GM18870 (cell line): ENCODE measurements around the gene VARS1.
"Not testable (repeated sequence)": the region's sequence is repeated elsewhere in the genome, so short reads cannot be mapped to it uniquely, and the experiment has no call there.

ENCODE experiments used
- ATAC-seq: cut with Tn5 transposase; IDR thresholded peaks from one replicate; pipeline ENCODE4 v1.9.1; 2021; ENCODE audit warnings: moderate library complexity; ENCODE audit not compliant: unreplicated experiment

The VARS1 gene

GRCh38 chr6:31795616-31796298, at the start of gene VARS1:
VARS1 (minus strand) TSS chr6:31795752; CDS start chr6:31795217, 535 bp downstream.
- no peak for ATAC-seq

GRCh38 chr6:31844507-31844906, 49.0 kb upstream of the VARS1 start:
- ATAC-seq: no peak

GRCh38 chr6:31842053-31842452, 46.5 kb upstream of the VARS1 start:
- no peak for ATAC-seq

GRCh38 chr6:31839779-31840126, 44.2 kb upstream of the VARS1 start:
- ATAC-seq: not testable (repeated sequence)

- no peak for ATAC-seq
Measured at GRCh38 chr6:31838968-31839367, 43.4 kb upstream of the VARS1 start.

- ATAC-seq: not testable (repeated sequence)
Measured at GRCh38 chr6:31838114-31838553, 42.6 kb upstream of the VARS1 start.

GRCh38 chr6:31837369-31838113, 42.0 kb upstream of the VARS1 start:
- no peak for ATAC-seq

- ATAC-seq: no peak
Measured at GRCh38 chr6:31836474-31837368, 41.2 kb upstream of the VARS1 start.

- no peak for ATAC-seq
Measured at GRCh38 chr6:31836047-31836473, 40.5 kb upstream of the VARS1 start.

- no peak for ATAC-seq
Measured at GRCh38 chr6:31834367-31835250, 39.1 kb upstream of the VARS1 start.

GRCh38 chr6:31831350-31832215, 36.0 kb upstream of the VARS1 start:
- no peak for ATAC-seq

GRCh38 chr6:31830886-31831335, 35.4 kb upstream of the VARS1 start:
- no peak for ATAC-seq

GRCh38 chr6:31829633-31830283, 34.2 kb upstream of the VARS1 start:
- no peak for ATAC-seq

GRCh38 chr6:31827286-31828079, 31.9 kb upstream of the VARS1 start, which contains the start of gene HSPA1B:
HSPA1B (plus strand) TSS chr6:31827738; CDS start chr6:31827951, 213 bp downstream.
- ATAC-seq: peak; percentile 59

- ATAC-seq: no peak
Measured at GRCh38 chr6:31826793-31827285, 31.3 kb upstream of the VARS1 start.

- ATAC-seq: no peak
Measured at GRCh38 chr6:31825553-31825952, 30.0 kb upstream of the VARS1 start.

- ATAC-seq: not testable (repeated sequence)
Measured at GRCh38 chr6:31823592-31824196, 28.1 kb upstream of the VARS1 start.
